ENCODE results near the gene GATB.

DNA sequence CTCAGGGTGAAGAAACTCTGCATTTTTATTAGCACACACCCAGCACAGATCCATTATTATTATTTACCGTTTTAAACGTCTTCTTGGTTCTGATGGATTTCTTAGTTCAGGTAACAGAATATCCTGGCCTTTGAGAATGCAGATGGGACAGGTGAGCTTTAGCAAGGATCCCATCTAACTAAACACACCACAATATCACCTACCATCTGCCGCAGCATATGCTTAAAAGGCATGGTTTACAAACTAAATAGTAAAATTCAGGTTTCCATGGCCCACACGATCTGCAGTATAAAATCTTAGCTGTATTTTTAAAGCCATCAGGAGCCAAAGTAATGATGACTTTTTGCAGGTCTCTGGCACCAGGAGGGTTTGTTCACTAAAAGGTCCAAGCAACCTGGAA is 31.7 kb upstream of the GATB start:
- TF ChIP-seq, protein P1, sequence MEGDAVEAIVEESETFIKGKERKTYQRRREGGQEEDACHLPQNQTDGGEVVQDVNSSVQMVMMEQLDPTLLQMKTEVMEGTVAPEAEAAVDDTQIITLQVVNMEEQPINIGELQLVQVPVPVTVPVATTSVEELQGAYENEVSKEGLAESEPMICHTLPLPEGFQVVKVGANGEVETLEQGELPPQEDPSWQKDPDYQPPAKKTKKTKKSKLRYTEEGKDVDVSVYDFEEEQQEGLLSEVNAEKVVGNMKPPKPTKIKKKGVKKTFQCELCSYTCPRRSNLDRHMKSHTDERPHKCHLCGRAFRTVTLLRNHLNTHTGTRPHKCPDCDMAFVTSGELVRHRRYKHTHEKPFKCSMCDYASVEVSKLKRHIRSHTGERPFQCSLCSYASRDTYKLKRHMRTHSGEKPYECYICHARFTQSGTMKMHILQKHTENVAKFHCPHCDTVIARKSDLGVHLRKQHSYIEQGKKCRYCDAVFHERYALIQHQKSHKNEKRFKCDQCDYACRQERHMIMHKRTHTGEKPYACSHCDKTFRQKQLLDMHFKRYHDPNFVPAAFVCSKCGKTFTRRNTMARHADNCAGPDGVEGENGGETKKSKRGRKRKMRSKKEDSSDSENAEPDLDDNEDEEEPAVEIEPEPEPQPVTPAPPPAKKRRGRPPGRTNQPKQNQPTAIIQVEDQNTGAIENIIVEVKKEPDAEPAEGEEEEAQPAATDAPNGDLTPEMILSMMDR (IDR thresholded peaks at IDR 0.05), result no peak
- no peak for TF ChIP-seq POLR2A (IDR thresholded peaks at IDR 0.05)

Measured in adrenal gland (tissue), 5 donors.